ENCODE measurements around the gene SKA3. TPM values are rescaled to one million over a fixed set of nuclear protein-coding genes. Genes with fewer than 3 reads are reported as not detected.

SKA3 gene
- 10 to 100 TPM; 31.0 to 34.3 TPM for total RNA-seq

GRCh38 chr13:21176215-21176981 is at the start of gene SKA3, which contains the start of gene MRPL57:
Gene SKA3 (minus strand): TSS chr13:21176552. CDS start chr13:21176477, 75 bp downstream.
Gene MRPL57 (plus strand): TSS chr13:21176658. CDS start chr13:21176917, 259 bp downstream.

Other genes starting within 250 kb of the SKA3 start
- 1 to 10 TPM; 2.9 to 3.0 TPM for gene LATS2, start 115.0 kb downstream of the SKA3 start, total RNA-seq
- gene SAP18, start 36.4 kb downstream of the SKA3 start, total RNA-seq: 100 to 1,000 TPM; 159 to 164 TPM
- gene MRPL57, start 106 bp upstream of the SKA3 start, total RNA-seq: 10 to 100 TPM; 17.3 to 19.6 TPM

Measured in activated naive CD4-positive, alpha-beta T cell treated with anti-CD3 and anti-CD28 coated beads, Interleukin-2, amount 10 ng/mL, durations not matched to agents 5 hours and 36 hours (primary cell).